ENCODE results near the gene CDYL. TPM values are rescaled to one million over a fixed set of nuclear protein-coding genes. Genes with fewer than 3 reads are reported as not detected.

CDYL gene
- total and polyA plus RNA-seq, 2 of the 4 experiments (the other 2 are of a cell fraction) = 14.2 to 92.1 TPM

DNA sequence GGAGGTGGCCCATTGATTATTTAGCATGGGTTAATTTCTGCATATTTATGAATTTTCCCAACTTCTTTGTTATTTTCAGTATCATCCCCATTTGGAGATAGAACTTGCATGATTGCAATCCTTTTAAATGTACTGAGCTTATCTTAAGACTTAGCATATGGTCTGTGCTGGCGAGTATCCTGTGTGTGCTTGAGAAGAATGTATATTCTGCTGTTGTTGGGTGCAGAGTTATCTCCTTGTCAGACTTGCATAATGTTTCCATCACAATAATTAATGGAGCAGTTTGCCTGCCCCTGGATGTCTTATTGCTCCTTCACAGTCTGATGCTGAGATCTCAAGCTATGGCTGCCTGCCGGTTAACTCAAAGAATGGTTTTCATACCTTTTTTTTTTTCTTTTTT is 112.6 kb downstream of the CDYL start:
- in situ Hi-C loops (cut with MboI; ENCODE audit: low sequenced_read_pairs) = no loop called here
- no peak overlapping the region for H3K23ac ChIP-seq (ENCODE audit: low read depth, low read length)
- H3K14ac ChIP-seq (replicated peaks; ENCODE audit: low read depth, low read length) = no peak overlapping the region
- WGBS, 2 experiments (ENCODE audit: extremely low coverage in 2 of 2, insufficient read length in 1 of 2) = no CpG with 5 or more reads among the region's 2 CpGs
- no peak overlapping the region for H4K91ac ChIP-seq (ENCODE audit: insufficient read depth, low read depth, low read length)
- H4K20me1 ChIP-seq (ENCODE audit: insufficient read depth, low read length) = peaks cover 43% of the 10 kb centered on the region
- ChIA-PET CTCF (interaction anchor here (0.8 kb wide), 1 partner anchor 16 kb away, joined by 3 read pairs; no protein-coding TSS in a partner anchor), POLR2A (ENCODE audit: unreplicated experiment) (no interaction called here)
- intact Hi-C loops (cut with micrococcal nuclease) = no loop called here
- no peak for TF ChIP-seq RCOR1 (IDR thresholded peaks at IDR 0.05; ENCODE audit: insufficient replicate concordance, low read length)
- no peak for TF ChIP-seq SMC3 (IDR thresholded peaks at IDR 0.05; ENCODE audit: low read depth, low read length)
- no peak for TF ChIP-seq CHD1 (IDR thresholded peaks at IDR 0.05; ENCODE audit: low read depth, low read length)
- TF ChIP-seq, protein P1, sequence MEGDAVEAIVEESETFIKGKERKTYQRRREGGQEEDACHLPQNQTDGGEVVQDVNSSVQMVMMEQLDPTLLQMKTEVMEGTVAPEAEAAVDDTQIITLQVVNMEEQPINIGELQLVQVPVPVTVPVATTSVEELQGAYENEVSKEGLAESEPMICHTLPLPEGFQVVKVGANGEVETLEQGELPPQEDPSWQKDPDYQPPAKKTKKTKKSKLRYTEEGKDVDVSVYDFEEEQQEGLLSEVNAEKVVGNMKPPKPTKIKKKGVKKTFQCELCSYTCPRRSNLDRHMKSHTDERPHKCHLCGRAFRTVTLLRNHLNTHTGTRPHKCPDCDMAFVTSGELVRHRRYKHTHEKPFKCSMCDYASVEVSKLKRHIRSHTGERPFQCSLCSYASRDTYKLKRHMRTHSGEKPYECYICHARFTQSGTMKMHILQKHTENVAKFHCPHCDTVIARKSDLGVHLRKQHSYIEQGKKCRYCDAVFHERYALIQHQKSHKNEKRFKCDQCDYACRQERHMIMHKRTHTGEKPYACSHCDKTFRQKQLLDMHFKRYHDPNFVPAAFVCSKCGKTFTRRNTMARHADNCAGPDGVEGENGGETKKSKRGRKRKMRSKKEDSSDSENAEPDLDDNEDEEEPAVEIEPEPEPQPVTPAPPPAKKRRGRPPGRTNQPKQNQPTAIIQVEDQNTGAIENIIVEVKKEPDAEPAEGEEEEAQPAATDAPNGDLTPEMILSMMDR (conservative IDR thresholded peaks at IDR 0.05; ENCODE audit: low read depth, low read length) = no peak
- TF ChIP-seq RFX5 (IDR thresholded peaks at IDR 0.05; ENCODE audit: low read depth, low read length) = no peak
- TF ChIP-seq FOS (IDR thresholded peaks at IDR 0.05; ENCODE audit: low read depth, low read length) = no peak
- TF ChIP-seq, protein P2, sequence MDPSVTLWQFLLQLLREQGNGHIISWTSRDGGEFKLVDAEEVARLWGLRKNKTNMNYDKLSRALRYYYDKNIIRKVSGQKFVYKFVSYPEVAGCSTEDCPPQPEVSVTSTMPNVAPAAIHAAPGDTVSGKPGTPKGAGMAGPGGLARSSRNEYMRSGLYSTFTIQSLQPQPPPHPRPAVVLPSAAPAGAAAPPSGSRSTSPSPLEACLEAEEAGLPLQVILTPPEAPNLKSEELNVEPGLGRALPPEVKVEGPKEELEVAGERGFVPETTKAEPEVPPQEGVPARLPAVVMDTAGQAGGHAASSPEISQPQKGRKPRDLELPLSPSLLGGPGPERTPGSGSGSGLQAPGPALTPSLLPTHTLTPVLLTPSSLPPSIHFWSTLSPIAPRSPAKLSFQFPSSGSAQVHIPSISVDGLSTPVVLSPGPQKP (IDR thresholded peaks at IDR 0.05; ENCODE audit: borderline replicate concordance, low read depth, low read length) = no peak
- TF ChIP-seq MXI1 (IDR thresholded peaks at IDR 0.05; ENCODE audit: borderline replicate concordance, low read depth, low read length) = no peak
- no peak for TF ChIP-seq BHLHE40 (IDR thresholded peaks at IDR 0.05; ENCODE audit: low read depth, low read length)
- H3K27me3 ChIP-seq (ENCODE audit: control insufficient read depth, insufficient read depth, low read length) = no peaks in the 10 kb centered on the region
- H3K56ac ChIP-seq (ENCODE audit: extremely low read depth, insufficient read depth, low read length) = no peak overlapping the region
- H2BK15ac ChIP-seq (ENCODE audit: low read depth, low read length) = no peak overlapping the region
- H4K8ac ChIP-seq (ENCODE audit: low read depth in 2 of 2, low read length in 2 of 2) = no peak overlapping the region
- peaks cover 24 to 67% of the 10 kb centered on the region in 2 experiments for H3K79me1 ChIP-seq (ENCODE audit: low read depth in 1 of 2, low read length in 2 of 2)
- dilution Hi-C loops (cut with HindIII; ENCODE audit: low sequenced_read_pairs, unreplicated experiment) = no loop called here
- no peak overlapping the region for H3K27ac ChIP-seq (ENCODE audit: insufficient read depth, low read length)
- H2BK5ac ChIP-seq (ENCODE audit: low read depth, low read length, poor library complexity, severe bottlenecking) = no peak overlapping the region
- no TSS peak for BruUV-seq (replicated peaks)
- H2BK20ac ChIP-seq (ENCODE audit: low read depth, low read length) = no peak overlapping the region
- no peak overlapping the region for H2BK120ac ChIP-seq (ENCODE audit: low read depth, low read length)
- no peak overlapping the region for H4K5ac ChIP-seq (ENCODE audit: low read depth, low read length)
- no peak overlapping the region for H3K4ac ChIP-seq (ENCODE audit: low read depth, low read length)
- ATAC-seq (ENCODE audit: low read depth) = no peak
- no peak overlapping the region for H3K4me3 ChIP-seq (ENCODE audit: insufficient read depth, low read depth, low read length)
- DNase-seq = no peak
- no peak overlapping the region for H3K9ac ChIP-seq (ENCODE audit: low read depth, low read length)
- no peak overlapping the region for H2AK9ac ChIP-seq (replicated peaks; ENCODE audit: low read depth, low read length, poor library complexity)
- no peak overlapping the region for H2AK5ac ChIP-seq (ENCODE audit: low read depth, low read length)
- H3K36me3 ChIP-seq (ENCODE audit: control insufficient read depth, insufficient read depth, low read length) = peaks cover 15% of the 10 kb centered on the region; the same call in 1 of the 2 replicates
- no peak overlapping the region for H2AFZ ChIP-seq (replicated peaks; ENCODE audit: low read length, poor library complexity)
- H3K4me1 ChIP-seq (ENCODE audit: control insufficient read depth, insufficient read depth, low read length) = no peaks in the 10 kb centered on the region
- H3K18ac ChIP-seq (ENCODE audit: low read depth, low read length) = no peak overlapping the region
- H3K9me1 ChIP-seq (ENCODE audit: insufficient read depth, low read length) = peaks cover 8% of the 10 kb centered on the region
- H3K4me2 ChIP-seq (ENCODE audit: low read depth, low read length) = no peak overlapping the region
- H3K9me3 ChIP-seq (ENCODE audit: control insufficient read depth, insufficient read depth, low read length) = no peaks in the 10 kb centered on the region

Measured in IMR-90 (cell line).